Neural cell (in vitro differentiated cells): ENCODE measurements around the gene GGT6. TPM values are rescaled to one million over a fixed set of nuclear protein-coding genes. Genes with fewer than 3 reads are reported as not detected.
"Not testable (repeated sequence)": the region's sequence is repeated elsewhere in the genome, so short reads cannot be mapped to it uniquely, and the experiment has no call there.

Experiments used
- H2AFZ ChIP-seq: fragments of 200-600, 300-800 bp; sonication (generic), shearing (Covaris generic); 2 replicates; pipeline ENCODE4 v1.6.0; 2014; ENCODE audit warnings: low read depth, mild to moderate bottlenecking, antibody characterized with exemption, low read length, moderate library complexity
- H3F3A ChIP-seq: fragments of 200-600 bp; shearing (Covaris generic); 2 replicates; pipeline ENCODE4 v1.6.1; 2016; ENCODE audit warnings: mild to moderate bottlenecking, moderate library complexity, mixed read lengths, antibody characterized with exemption, low read length; ENCODE audit not compliant: insufficient read depth, poor library complexity, severe bottlenecking
- H3K27ac ChIP-seq: fragments of 200-600, 300-800 bp; sonication (generic), shearing (Covaris generic); 2 replicates; pipeline ENCODE4 v1.5.1; 2014; ENCODE audit warnings: mild to moderate bottlenecking, low read length, moderate library complexity
- H3K27me3 ChIP-seq: fragments of 300-800, 200-600 bp; sonication (generic), shearing (Covaris generic); 2 replicates; pipeline ENCODE4 v1.6.0; 2014; ENCODE audit warnings: mild to moderate bottlenecking, low read depth, low read length, moderate library complexity; ENCODE audit not compliant: insufficient read depth
- H3K36me3 ChIP-seq: fragments of 300-800, 200-600 bp; sonication (generic), shearing (Covaris generic); 2 replicates; pipeline ENCODE4 v1.5.1; 2014; ENCODE audit warnings: mild to moderate bottlenecking, antibody characterized with exemption, low read length, moderate library complexity; ENCODE audit not compliant: insufficient read depth
- H3K4me2 ChIP-seq: fragments of 300-800, 200-600 bp; sonication (generic), shearing (Covaris generic); 2 replicates; pipeline ENCODE4 v1.6.0; 2014; ENCODE audit warnings: mild to moderate bottlenecking, low read length
- H3K4me3 ChIP-seq: fragments of 300-800, 200-600 bp; sonication (generic), shearing (Covaris generic); 2 replicates; pipeline ENCODE4 v1.5.1; 2014; ENCODE audit warnings: mild to moderate bottlenecking, low read length, moderate library complexity
- H3K79me2 ChIP-seq: fragments of 200-600 bp; shearing (Covaris generic); replicated peaks from 2 replicates; pipeline ENCODE4 v1.6.0; 2014; ENCODE audit warnings: mild to moderate bottlenecking, low read length, moderate library complexity; ENCODE audit not compliant: insufficient read depth
- H3K9ac ChIP-seq: fragments of 300-800, 200-600 bp; sonication (generic), shearing (Covaris generic); 2 replicates; pipeline ENCODE4 v1.6.1; 2016; ENCODE audit warnings: mild to moderate bottlenecking, low read length, mixed read lengths
- H3K9me2 ChIP-seq: fragments of 200-600 bp; shearing (Covaris generic); 2 replicates; pipeline ENCODE4 v1.6.1; 2016; ENCODE audit warnings: mild to moderate bottlenecking, low read length, mixed read lengths; ENCODE audit not compliant: insufficient read depth
- H3K9me3 ChIP-seq: fragments of 200-600, 300-800 bp; sonication (generic), shearing (Covaris generic); 2 replicates; pipeline ENCODE4 v1.6.1; 2016; ENCODE audit warnings: mild to moderate bottlenecking, mixed run types, low read length, moderate library complexity, mixed read lengths
- H4K20me1 ChIP-seq: fragments of 200-600 bp; shearing (Covaris generic); 2 replicates; pipeline ENCODE4 v1.6.1; 2016; ENCODE audit warnings: mild to moderate bottlenecking, mixed run types; ENCODE audit not compliant: insufficient read depth
- CTCF ChIP-seq: fragments of 450-650 bp; IDR thresholded peaks from 2 replicates; pipeline ENCODE4 v1.5.1; 2014; ENCODE audit warnings: antibody characterized with exemption, mild to moderate bottlenecking, moderate library complexity; ENCODE audit not compliant: poor library complexity, severe bottlenecking
- EP300 ChIP-seq: fragments of 450-650 bp; conservative IDR thresholded peaks from 2 replicates; pipeline ENCODE4 v1.6.1; 2014; ENCODE audit warnings: antibody characterized with exemption, mild to moderate bottlenecking, moderate library complexity; ENCODE audit not compliant: poor library complexity, severe bottlenecking
- EZH2 ChIP-seq: fragments of 200-600, 300-800 bp; shearing (Covaris generic), sonication (generic); IDR thresholded peaks from 2 replicates; pipeline ENCODE4 v1.6.1; 2014; ENCODE audit warnings: antibody characterized with exemption, low read length, borderline replicate concordance, mild to moderate bottlenecking; ENCODE audit not compliant: insufficient read depth, poor library complexity, severe bottlenecking
- MXI1 ChIP-seq: fragments of 450-650 bp; conservative IDR thresholded peaks from 2 replicates; pipeline ENCODE4 v1.6.1; 2014; ENCODE audit warnings: antibody characterized with exemption, mild to moderate bottlenecking; ENCODE audit not compliant: poor library complexity, severe bottlenecking
- POLR2AphosphoS5 ChIP-seq: IDR thresholded peaks from 2 replicates; pipeline ENCODE4 v1.6.1; 2012
- RAD21 ChIP-seq: fragments of 450-650 bp; conservative IDR thresholded peaks from 2 replicates; pipeline ENCODE4 v1.6.1; 2014; ENCODE audit warnings: antibody characterized with exemption, mild to moderate bottlenecking, moderate library complexity
- SMC3 ChIP-seq: fragments of 450-650 bp; conservative IDR thresholded peaks from 2 replicates; pipeline ENCODE4 v1.6.1; 2014; ENCODE audit warnings: antibody characterized with exemption, mild to moderate bottlenecking, moderate library complexity; ENCODE audit not compliant: poor library complexity
- TAF1 ChIP-seq: IDR thresholded peaks from 2 replicates; pipeline ENCODE4 v1.6.1; 2012; ENCODE audit warnings: low read depth
- polyA plus RNA-seq: library from polyadenylated mRNA; depleted of rRNA; stranded (reverse); fragments of >200 nt; gene quantifications from 2 replicates; pipeline ENCODE4 v1.2.3, GENCODE V29; 2014
- TF ChIP-seq, protein P1 (sequence below): IDR thresholded peaks from 2 replicates; pipeline ENCODE4 v1.6.1; 2012; ENCODE audit warnings: borderline replicate concordance

The GGT6 gene
- polyA plus RNA-seq, 1 donor from 2014 or later, result not detected

DNA sequence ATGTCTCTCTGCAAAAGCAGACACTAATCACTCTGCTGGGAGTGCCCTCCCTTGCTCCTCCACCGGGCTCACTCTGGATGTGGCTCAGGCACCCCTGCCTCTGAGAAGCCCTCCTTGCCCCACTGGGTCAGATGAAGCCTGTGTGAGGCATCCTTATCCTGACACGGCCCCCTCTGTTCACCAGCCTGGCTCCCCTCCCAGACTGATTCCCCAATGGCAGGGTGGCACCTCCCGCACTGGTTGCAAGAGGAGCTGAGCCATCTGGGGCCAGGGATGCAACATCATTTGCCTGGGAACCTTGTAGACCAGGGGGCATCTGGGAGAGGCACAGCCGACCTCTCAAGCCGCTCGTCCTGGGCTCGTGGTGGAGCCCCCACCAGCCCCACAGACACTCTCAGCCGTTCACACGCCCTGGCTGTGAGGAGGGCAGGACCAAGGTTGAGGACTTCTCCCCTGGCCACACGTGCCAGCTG lies 30.6 kb upstream of the GGT6 start:
- Histone ChIP-seq H4K20me1 (no peaks in the 10 kb centered on the region), H3K36me3 (no peaks in the 10 kb centered on the region)
- TF ChIP-seq EP300, result no peak
- TF ChIP-seq RAD21, result no peak
- TF ChIP-seq TAF1, result no peak
- TF ChIP-seq EZH2, result no peak
- no peak for TF ChIP-seq MXI1
- no peak for TF ChIP-seq POLR2AphosphoS5
- TF ChIP-seq, protein P1, sequence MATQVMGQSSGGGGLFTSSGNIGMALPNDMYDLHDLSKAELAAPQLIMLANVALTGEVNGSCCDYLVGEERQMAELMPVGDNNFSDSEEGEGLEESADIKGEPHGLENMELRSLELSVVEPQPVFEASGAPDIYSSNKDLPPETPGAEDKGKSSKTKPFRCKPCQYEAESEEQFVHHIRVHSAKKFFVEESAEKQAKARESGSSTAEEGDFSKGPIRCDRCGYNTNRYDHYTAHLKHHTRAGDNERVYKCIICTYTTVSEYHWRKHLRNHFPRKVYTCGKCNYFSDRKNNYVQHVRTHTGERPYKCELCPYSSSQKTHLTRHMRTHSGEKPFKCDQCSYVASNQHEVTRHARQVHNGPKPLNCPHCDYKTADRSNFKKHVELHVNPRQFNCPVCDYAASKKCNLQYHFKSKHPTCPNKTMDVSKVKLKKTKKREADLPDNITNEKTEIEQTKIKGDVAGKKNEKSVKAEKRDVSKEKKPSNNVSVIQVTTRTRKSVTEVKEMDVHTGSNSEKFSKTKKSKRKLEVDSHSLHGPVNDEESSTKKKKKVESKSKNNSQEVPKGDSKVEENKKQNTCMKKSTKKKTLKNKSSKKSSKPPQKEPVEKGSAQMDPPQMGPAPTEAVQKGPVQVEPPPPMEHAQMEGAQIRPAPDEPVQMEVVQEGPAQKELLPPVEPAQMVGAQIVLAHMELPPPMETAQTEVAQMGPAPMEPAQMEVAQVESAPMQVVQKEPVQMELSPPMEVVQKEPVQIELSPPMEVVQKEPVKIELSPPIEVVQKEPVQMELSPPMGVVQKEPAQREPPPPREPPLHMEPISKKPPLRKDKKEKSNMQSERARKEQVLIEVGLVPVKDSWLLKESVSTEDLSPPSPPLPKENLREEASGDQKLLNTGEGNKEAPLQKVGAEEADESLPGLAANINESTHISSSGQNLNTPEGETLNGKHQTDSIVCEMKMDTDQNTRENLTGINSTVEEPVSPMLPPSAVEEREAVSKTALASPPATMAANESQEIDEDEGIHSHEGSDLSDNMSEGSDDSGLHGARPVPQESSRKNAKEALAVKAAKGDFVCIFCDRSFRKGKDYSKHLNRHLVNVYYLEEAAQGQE, result no peak
- TF ChIP-seq SMC3, result no peak
- no peak for TF ChIP-seq CTCF

GRCh38 chr17:4590042-4590441 lies 29.7 kb upstream of the GGT6 start:
- not testable (repeated sequence) for H3K9ac ChIP-seq, H3K27ac ChIP-seq, H3K36me3 ChIP-seq, H3K27me3 ChIP-seq, H3K9me3 ChIP-seq, H2AFZ ChIP-seq, H3K9me2 ChIP-seq, H3K4me2 ChIP-seq, H3F3A ChIP-seq, H4K20me1 ChIP-seq, H3K79me2 ChIP-seq, H3K4me3 ChIP-seq

More for the DNA sequence above, 30.6 kb upstream of the GGT6 start:
- Histone ChIP-seq H2AFZ (no peak overlapping the region), H3F3A (no peaks in the 10 kb centered on the region), H3K79me2 (no peaks in the 10 kb centered on the region), H3K9ac (no peak overlapping the region), H3K9me2 (no peaks in the 10 kb centered on the region), H3K9me3 (no peaks in the 10 kb centered on the region), H3K27ac (no peak overlapping the region), H3K4me2 (no peak overlapping the region), H3K4me3 (no peak overlapping the region), H3K27me3 (no peaks in the 10 kb centered on the region)
